ENCODE results near the gene TBC1D8. TPM values are rescaled to one million over a fixed set of nuclear protein-coding genes. Genes with fewer than 3 reads are reported as not detected.

The TBC1D8 gene
- total RNA-seq, 1 donor from 2014 or later: 3.9 TPM

DNA sequence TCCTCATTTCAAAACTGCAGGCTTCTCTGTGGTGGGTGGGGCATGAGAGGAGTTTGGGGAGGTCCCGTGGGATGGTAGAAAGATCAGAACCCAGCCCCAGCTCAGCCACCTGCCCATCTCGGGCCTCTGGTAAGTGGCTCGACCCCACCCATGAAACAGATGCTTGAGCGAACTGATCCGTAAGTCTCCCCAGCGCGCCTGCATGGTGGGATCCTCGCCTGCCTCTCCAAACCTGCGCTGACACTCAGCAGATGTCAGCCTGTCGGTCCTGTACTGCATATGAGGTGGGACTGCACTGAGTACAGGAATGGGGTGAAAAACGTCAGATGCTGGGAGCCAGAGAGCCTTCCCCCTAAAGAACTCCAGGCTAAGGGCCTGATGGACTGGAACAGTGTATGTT lies 165.0 kb downstream of the TBC1D8 start:
- no peaks in the 10 kb centered on the region for H3K27me3 Mint-ChIP-seq (ENCODE audit: insufficient read depth, low read depth)
- DNase-seq (ENCODE audit: low spot score): no peak
- Histone ChIP-seq H3K9ac (no peak overlapping the region), H4K20me1 (ENCODE audit: low read depth) (no peaks in the 10 kb centered on the region), H3K4me3 (no peak overlapping the region), H3K27me3 (no peaks in the 10 kb centered on the region), H3K79me2 (ENCODE audit: low read depth) (no peaks in the 10 kb centered on the region), H2AFZ (replicated peaks) (no peak overlapping the region), H3K4me1 (peaks cover 18% of the 10 kb centered on the region), H3K27ac (no peak overlapping the region), H3F3A (ENCODE audit: low read depth) (peaks cover 3% of the 10 kb centered on the region), H3K4me2 (no peak overlapping the region), H3K9me3 (ENCODE audit: low read depth) (no peaks in the 10 kb centered on the region), H3K36me3 (no peaks in the 10 kb centered on the region)
- no peak overlapping the region for H3K27ac Mint-ChIP-seq
- peaks cover 16% of the 10 kb centered on the region for H3K4me1 Mint-ChIP-seq
- H3K36me3 Mint-ChIP-seq: no peaks in the 10 kb centered on the region
- TF ChIP-seq EZH2 (IDR thresholded peaks at IDR 0.05) (no peak), CTCF (IDR thresholded peaks at IDR 0.05) (no peak), EZH2phosphoT487 (IDR thresholded peaks at IDR 0.05) (no peak)
- no peak overlapping the region for H3K4me3 Mint-ChIP-seq
- H3K9me3 Mint-ChIP-seq: no peaks in the 10 kb centered on the region

- Histone ChIP-seq H3K9ac (no peak overlapping the region), H3K4me3 (no peak overlapping the region), H3K4me1 (peaks cover 18% of the 10 kb centered on the region), H4K20me1 (ENCODE audit: low read depth) (no peaks in the 10 kb centered on the region), H3K4me2 (no peak overlapping the region), H3K79me2 (ENCODE audit: low read depth) (no peaks in the 10 kb centered on the region), H3K36me3 (no peaks in the 10 kb centered on the region), H3F3A (ENCODE audit: low read depth) (peaks cover 12% of the 10 kb centered on the region), H3K9me3 (ENCODE audit: low read depth) (no peaks in the 10 kb centered on the region), H3K27ac (no peak overlapping the region), H3K27me3 (no peaks in the 10 kb centered on the region), H2AFZ (replicated peaks) (no peak overlapping the region)
- H3K4me3 Mint-ChIP-seq: no peak overlapping the region
- no peaks in the 10 kb centered on the region for H3K36me3 Mint-ChIP-seq
- no peaks in the 10 kb centered on the region for H3K9me3 Mint-ChIP-seq
- H3K27me3 Mint-ChIP-seq (ENCODE audit: insufficient read depth, low read depth): no peaks in the 10 kb centered on the region
- TF ChIP-seq CTCF (IDR thresholded peaks at IDR 0.05) (peak; percentile 87), EZH2phosphoT487 (IDR thresholded peaks at IDR 0.05) (no peak)
- H3K4me1 Mint-ChIP-seq: peaks cover 22% of the 10 kb centered on the region
- peak; percentile 85 for DNase-seq (ENCODE audit: low spot score)
- no peak overlapping the region for H3K27ac Mint-ChIP-seq
Observed at GRCh38 chr2:100984892-100985307, 166.3 kb downstream of the TBC1D8 start.

DNA sequence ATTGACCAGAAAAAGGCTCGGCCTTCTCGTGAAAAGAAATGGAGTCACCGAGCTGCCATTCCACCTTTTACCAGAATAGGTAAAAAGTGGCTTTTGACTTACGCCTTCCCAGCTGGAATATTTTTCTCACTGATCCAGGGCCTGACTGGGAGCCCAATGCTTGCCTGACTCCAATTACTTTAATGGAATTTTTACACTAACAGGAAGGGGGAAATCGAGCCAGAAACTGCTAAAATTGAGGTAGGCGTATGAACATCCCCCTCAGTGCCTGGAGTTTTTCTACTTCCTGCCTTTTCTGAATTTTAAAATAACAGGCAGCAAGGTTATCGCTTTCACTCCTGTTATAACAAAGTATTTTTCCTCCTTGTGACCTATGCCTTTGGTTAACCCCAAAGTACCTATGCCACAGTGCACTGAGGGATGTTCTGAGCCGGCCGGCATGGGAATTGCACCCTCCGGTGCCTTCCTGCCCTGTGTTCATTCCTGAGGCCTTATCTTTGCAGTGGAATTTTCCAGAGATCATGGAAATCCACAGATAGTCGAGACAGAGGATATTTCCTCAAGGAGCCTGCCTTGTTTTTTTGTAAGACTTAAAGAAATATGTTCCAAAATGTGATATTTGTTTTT lies 167.4 kb downstream of the TBC1D8 start:
- H3K27ac Mint-ChIP-seq: no peak overlapping the region
- no peaks in the 10 kb centered on the region for H3K27me3 Mint-ChIP-seq (ENCODE audit: insufficient read depth, low read depth)
- Histone ChIP-seq H4K20me1 (ENCODE audit: low read depth) (no peaks in the 10 kb centered on the region), H3K4me2 (no peak overlapping the region), H3K4me1 (peaks cover 18% of the 10 kb centered on the region), H3K27me3 (no peaks in the 10 kb centered on the region), H3K4me3 (no peak overlapping the region), H3K36me3 (no peaks in the 10 kb centered on the region), H3F3A (ENCODE audit: low read depth) (peaks cover 12% of the 10 kb centered on the region), H3K9ac (no peak overlapping the region), H3K79me2 (ENCODE audit: low read depth) (no peaks in the 10 kb centered on the region), H3K9me3 (ENCODE audit: low read depth) (no peaks in the 10 kb centered on the region), H3K27ac (no peak overlapping the region), H2AFZ (replicated peaks) (no peak overlapping the region)
- H3K36me3 Mint-ChIP-seq: no peaks in the 10 kb centered on the region
- no peaks in the 10 kb centered on the region for H3K9me3 Mint-ChIP-seq
- DNase-seq (ENCODE audit: low spot score): no peak
- TF ChIP-seq EZH2 (IDR thresholded peaks at IDR 0.05) (no peak), CTCF (IDR thresholded peaks at IDR 0.05) (no peak), EZH2phosphoT487 (IDR thresholded peaks at IDR 0.05) (no peak)
- H3K4me3 Mint-ChIP-seq: no peak overlapping the region
- peaks cover 24% of the 10 kb centered on the region for H3K4me1 Mint-ChIP-seq

Data from neural progenitor cell (in vitro differentiated cells).